HG03469 (cell line): ENCODE results near the gene EGFLAM.
"Not testable (repeated sequence)": the region's sequence is repeated elsewhere in the genome, so short reads cannot be mapped to it uniquely, and the experiment has no call there.

Source experiments
- ATAC-seq: cut with Tn5 transposase; IDR thresholded peaks from one replicate; pipeline ENCODE4 v1.9.1; 2021; ENCODE audit warnings: mild to moderate bottlenecking, moderate library complexity, moderate number of reproducible peaks; ENCODE audit not compliant: unreplicated experiment

EGFLAM gene

DNA sequence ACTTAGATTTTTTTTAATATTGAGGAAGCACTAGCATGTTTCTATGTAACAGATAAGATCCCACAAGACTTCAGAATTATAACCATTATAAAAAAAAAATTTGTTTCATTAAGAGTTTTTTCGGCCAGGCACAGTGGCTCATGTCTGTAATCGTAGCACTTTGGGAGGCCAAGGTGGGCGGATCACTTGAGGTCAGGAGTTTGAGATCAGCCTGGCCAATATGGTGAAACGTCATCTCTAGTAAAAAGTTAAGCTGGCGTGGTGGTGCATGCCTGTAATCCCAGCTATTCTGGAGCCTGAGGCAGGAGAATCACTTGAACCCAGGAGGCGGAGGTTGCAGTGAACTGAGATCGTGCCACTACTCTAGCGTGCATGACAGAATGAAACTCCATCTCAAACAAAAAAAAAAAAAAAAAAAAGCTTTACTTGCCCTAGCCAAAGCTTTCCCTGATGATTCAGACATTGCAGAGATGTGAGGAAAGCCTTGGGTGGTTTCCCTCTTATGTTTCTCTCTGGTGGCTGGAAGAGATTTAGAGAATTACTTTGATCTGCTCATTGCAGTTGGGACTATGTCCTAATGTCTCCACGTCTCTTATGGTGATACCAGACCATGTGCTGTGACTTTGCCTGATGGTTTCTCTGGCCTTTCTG lies 65.4 kb downstream of the EGFLAM start:
- ATAC-seq = no peak

DNA sequence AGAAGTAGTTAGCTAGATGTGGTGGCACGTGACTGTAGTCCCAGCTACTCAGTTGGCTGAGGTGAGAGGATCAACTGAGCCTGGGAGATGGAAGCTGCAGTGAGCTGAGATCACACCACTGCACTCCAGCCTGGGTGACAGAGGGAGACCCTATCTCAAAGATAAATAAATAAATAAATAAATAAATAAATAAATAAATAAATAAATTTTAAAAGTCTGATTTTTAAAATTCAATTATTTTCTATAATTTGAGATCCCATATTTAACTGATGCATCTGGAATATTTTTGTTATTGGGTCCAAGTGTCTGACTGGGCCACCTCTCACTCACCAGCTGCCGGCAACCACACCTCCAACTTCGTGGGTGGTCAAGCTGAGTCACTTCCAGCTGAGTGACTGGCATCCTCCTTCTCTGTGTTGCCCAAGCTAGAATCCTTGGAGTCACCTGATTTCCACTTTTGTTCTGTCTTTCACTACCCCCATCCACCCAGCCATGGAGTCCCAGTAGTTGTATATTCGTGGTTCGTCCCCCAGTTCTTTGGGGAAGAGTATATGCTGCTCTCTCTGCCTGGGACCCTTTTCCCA lies 70.9 kb downstream of the EGFLAM start:
- no peak for ATAC-seq

DNA sequence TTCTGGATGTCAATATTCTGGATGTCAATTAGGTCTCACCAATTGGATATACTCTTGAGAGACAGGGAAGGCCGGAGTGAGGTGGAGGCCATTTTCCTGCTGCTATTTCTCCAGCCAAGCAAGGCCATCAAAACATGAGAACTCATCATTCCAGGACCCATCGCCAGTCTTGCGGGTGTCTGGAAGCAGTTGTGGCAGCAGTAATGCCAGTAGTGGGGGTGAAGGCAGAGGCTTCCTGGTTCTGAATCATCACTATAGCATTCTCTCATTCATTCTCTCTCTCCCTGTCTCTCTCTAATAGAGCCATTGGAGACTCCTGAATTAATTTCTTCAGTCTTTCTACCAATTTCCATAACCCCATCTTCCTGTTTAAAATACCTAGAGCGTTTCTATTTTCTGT lies 71.8 kb downstream of the EGFLAM start:
- no peak for ATAC-seq

DNA sequence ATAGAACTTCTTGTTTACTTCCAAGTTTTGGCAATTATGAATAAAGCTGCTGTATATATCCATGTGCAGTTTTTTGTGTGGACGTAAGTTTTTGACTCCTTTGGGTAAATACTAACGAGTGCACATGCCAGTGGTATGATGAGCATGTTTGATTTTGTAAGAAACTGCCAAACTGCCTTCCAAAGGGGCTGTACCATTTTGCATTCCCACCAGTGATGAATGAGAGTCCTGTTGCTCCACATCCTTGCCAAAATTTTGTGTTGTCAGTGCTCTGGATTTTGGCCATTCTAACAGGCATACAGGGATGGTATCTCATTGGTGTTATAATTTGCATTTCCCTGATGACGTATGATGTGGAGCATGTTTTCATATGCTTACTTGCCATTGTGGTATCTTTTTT lies 73.5 kb downstream of the EGFLAM start:
- no peak for ATAC-seq

DNA sequence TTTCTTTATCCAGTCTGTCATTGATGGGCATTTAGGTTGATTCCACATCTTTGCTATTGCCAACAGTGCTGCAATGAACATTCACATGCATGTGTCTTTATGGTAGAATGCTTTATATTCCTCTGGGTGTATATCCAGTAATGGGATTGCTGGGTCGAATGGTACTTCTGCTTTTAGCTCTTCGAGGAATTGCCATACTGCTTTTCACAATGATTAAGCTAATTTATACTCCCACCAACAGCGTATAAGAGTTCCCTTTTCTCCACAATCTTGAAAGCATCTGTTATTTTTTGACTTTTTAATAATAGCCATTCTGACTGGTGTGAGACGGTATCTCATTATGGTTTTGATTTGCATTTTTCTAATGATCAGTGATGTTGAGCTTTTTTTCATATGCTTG lies 74.8 kb downstream of the EGFLAM start:
- not testable (repeated sequence) for ATAC-seq

DNA sequence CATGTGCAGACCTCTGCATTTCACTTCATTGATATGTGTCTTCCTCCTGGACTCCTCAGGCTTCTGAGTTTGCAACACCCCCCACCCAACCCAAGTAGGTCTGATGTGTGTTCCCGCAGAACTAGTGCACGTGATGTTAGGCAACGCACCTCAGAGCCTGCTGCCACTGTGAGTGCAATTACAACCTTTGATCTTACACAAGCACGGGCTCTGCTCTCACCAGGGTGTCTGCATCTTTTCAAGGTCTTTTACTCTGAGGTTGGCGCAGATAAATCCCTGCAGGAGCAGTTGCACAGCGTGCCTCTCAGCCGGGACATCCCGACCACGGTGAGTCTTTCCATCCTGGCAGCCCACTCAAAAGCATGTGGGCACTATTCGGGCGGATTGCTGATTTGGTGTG lies 80.1 kb downstream of the EGFLAM start:
- ATAC-seq = no peak

DNA sequence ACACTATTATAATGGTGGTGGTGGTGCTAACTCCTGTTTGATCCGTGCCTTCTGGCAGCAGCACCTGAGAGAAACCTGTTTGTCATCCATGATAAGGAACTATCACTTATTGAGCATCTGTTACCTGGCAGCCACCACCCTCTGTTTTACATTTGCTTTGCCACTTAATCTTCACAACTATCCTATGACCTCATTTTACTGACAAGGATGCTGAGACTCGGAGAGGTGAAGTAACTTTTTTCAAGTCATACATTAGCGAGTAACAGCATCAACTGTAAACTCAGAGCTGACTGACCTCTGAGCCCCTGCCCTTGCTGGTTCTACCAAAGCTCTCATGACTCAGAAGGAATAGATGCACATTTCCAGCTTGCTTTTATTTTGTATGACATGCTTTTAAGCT lies 81.1 kb downstream of the EGFLAM start:
- no peak for ATAC-seq

DNA sequence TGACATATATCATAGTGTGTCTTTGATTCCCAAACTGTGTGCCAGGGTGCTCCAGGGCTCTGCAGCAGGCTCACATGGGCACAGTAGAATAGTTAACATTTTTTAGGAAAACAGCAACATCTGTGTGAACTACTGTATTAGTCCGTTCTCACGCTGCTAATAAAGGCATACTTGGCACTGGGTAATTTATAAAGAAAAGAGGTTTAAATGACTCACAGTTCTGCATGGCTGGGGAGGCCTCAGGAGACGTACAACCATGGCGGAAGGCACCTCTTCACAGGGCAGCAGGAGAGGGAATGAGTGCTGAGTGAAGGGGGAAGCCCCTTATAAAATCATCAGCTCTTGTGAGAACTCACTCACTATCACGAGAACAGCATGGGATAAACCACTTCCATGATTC lies 82.7 kb downstream of the EGFLAM start:
- no peak for ATAC-seq

DNA sequence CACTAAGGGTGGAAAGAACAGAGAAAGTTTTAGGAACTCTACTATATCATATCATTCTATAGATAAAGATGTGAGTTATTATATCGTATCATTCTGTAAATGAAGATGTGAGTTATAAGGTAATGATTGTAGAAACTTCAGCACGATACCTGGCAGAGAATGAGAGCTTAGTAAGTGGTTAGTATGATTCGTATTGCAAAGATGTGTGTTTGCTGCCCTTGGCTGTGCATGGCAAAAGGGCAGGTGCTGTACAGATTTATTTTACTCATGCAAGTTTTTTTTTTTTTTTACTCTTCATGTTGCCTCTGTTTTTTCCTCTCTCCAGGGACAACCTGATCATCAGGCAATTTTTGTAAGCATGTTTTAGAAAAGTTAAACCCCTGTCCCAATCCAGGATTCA lies 83.3 kb downstream of the EGFLAM start:
- no peak for ATAC-seq

DNA sequence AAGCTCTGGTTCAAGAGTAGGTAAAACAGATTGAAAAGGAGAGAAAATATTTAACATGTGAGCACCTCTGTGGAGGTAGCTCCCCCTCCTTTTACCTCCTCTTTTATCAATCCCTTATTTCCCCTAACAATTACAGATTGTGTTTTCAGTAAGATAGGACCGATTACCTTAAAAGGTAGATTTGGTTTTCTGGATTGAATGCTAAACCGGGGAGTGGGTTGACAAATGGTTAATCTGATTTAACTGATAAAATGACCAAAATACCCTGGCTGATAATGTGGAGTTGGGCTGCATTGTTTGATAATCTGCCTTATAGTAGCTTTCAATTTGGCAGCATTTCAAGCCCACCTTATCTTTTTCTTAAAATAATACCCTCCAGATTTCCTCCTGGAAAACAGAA lies 83.9 kb downstream of the EGFLAM start:
- ATAC-seq = no peak

DNA sequence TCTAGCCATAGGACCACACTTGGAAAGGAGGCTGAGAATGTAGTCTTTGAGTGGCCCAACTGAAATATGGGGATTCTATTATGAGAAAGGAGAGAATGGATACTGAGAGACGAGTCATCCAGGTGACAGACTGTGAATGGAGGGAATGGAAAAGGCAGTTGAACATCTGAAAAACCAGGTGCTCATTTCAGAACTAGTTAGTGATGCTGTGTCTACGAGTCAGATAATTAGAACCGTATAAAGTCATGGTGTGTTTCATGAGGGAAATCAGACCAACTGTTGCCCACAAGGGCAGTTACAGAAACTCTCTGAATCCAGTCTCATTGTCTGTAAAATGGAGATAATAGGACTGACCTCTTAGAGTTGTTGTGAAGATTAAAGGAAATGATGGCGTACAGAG lies 86.5 kb downstream of the EGFLAM start:
- ATAC-seq = no peak

DNA sequence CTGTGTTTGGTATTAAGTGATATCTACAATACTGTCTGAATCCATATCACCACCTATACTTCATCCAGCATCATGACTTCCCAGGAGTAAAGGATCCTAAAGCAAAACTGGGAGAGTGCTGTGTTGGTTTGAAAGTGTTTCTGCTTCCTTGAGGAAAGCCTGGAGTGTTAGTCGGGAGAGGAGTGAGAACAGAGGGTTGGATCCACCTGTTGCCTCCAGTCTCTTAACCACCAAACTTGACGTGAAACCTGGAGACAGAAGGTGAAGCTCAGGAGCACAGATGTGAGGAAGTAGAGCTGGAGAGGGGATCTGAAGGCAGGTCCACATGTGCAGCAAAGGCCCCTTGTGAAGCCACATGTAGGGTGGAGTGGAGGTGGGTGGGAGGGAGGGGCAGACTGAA lies 88.2 kb downstream of the EGFLAM start:
- ATAC-seq = no peak

DNA sequence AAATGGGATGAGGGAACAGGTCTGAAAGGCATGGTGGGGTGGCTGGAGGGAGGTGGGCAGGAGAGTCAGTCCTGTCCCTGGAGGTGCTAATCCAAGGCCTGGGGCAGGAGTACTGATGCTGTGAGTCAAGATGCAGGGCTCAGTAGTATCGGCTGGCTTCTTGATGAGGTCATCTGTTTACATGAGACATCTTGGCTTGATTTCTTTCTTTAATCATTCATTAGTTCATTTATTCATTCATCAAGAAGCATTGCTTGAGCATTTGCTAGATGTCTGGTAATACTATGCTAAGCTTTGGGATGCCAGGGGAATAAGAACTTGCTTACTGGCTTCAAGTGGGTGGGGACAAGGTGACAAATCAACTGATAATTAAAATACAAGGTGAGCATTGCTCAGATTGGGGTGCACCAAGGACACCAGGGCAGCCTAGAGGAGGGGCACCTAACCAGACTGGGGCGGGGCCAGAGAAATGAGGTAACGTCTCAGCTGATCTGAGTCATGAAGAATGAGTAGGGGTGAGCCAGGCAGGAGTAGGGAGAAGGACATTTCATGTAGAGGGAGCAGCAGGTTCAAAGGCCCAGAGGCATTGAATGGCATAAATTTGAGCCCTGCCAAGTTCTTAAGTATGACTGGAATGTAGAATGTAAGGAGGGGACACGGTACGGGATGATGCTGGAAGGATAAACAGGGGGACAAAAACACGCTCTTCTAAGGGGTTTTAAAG lies 88.8 kb downstream of the EGFLAM start:
- ATAC-seq = no peak

DNA sequence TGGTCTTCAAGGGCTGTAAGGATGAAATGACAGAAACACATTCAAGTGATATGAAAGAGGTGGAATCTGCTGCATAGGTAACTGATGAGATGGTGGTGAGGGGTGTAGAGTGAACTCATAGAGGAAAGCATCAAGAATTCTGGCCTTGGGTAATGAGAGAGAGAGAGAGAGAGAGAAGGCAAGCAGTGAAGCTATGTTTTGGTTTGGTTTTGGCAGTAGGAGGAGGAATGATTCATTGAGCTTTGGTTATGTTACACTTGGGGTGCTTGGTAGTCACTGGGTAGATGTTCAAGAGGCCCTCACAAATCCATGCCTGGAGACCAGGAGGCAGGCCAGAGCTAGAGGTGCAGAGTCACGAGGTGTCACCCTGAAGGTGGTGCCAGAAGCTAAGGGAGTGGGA lies 89.5 kb downstream of the EGFLAM start:
- no peak for ATAC-seq

DNA sequence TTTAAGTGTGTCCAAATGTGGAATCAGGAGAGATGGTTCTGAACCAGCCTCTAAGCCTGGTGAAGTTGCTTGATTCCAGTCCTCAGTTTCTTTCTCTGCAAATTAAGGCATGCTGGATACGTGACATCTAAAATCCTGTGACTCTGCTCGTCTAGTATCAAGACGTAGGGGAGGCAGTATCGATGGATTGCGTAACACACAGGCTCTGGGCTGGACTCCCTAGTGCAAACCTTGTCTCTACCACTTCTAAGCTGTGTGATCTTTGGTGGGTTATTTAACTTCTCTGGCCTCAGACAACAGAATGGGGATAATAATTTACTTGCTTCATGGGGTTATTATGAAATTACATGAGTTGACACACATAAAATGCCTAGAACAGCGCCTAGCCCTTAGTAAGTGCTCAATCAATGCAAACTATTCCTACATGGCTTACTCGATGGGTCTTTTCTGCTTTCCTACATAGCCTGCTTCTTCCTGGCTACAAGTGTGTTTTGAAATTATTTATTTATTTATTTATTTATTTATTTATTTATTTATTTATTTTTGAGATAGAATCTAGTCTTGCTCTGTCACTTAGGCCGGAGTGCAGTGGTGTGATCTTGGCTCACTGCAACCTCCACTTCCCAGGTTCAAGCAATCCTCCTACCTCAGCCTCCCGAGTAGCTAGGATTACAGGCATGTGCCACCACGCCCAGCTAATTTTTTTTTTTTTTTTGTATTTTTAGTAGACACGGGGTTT lies 102.1 kb downstream of the EGFLAM start:
- ATAC-seq = no peak

DNA sequence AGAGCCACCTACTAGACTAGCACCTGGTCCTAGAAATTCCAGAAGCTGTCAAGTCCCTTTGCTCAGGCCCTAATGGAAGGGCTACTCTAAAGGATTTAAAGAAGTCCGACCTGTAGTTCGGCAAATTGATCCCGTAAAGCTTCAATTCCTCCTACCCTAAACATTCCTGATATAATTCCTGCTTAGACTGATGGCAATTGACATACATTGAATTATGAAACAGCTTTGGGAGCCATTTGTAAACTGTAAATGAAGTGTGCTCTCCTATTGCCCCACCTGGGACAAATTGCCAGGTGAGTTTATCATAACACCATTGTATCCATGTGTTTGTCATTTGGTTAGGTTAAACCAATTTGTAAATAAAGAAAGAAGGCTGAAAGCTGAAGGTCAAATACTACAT lies 104.4 kb downstream of the EGFLAM start:
- ATAC-seq = no peak

DNA sequence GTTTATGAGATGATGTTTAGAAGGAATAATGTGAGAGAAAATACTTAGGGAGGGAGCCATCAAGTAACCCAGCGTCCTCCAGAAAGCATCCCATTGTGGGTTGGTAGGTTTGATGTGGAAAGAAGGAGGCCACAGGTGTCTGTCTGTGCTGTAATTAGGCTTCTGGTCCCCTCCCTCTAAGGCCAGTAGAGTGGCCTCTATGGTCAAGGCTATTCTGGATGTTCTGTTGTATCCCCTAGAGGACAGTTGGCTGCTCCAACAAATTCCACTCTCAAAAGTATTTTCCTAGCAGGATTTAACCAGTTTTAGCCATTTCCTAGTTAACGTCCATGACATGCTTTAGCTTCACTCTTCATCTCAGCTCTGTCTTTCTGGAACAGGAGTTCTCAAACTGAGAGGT lies 106.5 kb downstream of the EGFLAM start:
- no peak for ATAC-seq

DNA sequence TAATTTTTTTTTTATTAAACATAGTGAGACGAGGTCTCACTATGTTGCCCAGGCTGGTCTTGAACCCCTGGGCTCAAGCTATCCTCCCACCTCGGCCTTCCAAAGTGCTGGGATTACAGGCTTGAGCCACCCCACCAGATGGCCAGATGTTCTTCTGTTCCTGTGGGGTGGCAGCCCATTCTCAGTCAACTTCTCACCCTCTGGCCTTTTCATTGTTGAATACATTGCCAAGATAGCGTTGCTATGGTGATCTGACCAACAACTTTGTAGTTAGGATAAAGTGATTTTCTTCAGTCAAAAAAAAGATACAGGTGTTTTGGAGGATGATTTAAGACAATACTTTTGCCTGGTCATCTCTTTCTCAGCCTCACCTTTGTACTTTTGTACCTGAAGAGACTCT lies 109.1 kb downstream of the EGFLAM start:
- ATAC-seq = no peak

DNA sequence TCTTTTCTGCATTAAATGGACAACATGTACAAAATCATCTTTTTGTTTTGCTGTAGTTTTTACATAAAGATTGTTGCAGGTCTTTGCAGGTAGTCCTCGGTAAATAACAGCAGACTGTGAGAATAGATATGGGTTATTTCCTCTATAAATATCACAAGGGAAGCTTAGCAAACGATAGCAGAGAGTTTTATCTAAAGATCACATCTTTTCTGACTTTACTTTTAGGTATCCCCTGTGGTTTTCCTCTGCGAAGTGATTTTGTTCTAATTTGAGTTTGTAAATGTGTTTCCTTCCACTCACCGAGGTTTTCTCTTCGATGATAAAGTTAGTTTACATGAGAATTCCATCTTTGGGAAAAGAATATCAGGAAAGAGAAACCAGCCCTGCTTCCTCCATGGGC lies 109.6 kb downstream of the EGFLAM start:
- ATAC-seq = no peak

DNA sequence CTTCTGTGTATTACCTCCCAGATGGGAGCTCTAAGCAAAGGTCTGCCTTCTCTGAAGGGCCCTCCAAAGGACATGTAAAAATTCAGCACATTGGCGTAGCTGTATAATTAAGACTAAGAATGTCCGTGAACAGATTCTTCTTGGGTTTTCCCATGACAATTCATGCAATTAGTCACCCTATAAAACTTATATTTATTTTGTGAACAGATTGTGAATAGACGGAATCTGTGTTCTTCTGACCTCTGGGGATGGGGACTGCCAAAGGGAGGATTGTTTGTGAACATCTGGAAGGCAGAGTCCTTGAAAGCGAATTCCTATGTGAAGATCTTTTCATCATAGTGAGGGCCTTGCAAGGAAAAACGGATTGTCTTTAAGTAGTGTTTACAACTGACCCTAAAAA lies 111.3 kb downstream of the EGFLAM start:
- ATAC-seq = no peak

DNA sequence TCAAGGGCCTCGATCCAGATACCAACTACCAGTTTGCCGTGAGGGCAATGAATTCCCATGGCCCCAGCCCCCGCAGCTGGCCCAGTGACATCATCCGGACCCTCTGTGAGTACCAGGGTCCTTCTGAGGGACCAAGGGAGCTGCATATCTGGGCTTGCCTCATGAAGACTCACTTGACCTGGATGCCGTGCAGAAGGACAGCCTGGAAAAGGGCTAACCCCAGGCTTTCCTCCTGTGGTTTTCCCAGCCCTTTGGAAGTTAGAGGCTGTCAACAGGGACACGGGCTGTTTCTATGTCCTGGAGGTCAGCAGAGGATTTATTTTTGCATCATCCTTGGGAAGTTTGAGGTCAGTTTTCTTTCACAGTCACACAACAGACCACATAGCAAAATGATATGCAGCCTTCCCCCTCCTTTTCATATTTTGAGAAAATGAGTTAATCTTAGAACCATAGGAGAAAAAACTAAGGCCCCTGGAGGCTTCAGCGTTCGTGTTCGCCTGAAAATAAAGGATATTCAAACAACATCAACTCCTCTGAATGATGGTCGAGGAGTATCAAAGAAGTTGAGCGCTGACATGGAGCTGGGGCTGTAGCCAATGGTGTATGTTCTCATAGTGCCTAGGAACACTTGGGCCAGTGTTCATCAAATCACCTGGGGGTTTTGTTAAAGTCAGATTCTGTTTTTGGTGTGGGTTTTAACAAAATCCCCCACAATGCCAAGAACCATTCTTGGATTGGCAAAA lies 112.2 kb downstream of the EGFLAM start:
- ATAC-seq = no peak
